GM12878 (cell line): ENCODE data around the gene DDX39B. TPM values are rescaled to one million over a fixed set of nuclear protein-coding genes. Genes with fewer than 3 reads are reported as not detected.

Source experiments
- ATAC-seq: fragments of 200-7000 bp; cut with Tn5 transposase; 3 replicates; pipeline ENCODE4 v1.9.1; 2020; ENCODE audit warnings: mild to moderate bottlenecking, moderate library complexity
- BruUV-seq: library from RNA; stranded (reverse); fragments of 400-500 nt; replicated peaks from 2 replicates; lab custom pipeline; 2021; lab: Mats Ljungman, UMichigan
- CTCF ChIA-PET: fragments of 300-600 bp; sonication (Branson Sonifier 250); formaldehyde crosslinking; extraction: SDS; loops from one replicate; lab custom pipeline; 2021; ENCODE audit warnings: inconsistent platforms; lab: Yijun Ruan, JAX
- POLR2A ChIA-PET: fragments of 350-600 bp; formaldehyde crosslinking; extraction: SDS; loops from one replicate; lab custom pipeline; 2021; ENCODE audit warnings: inconsistent platforms; lab: Charles Lee
- RAD21 ChIA-PET: fragments of 300-600 bp; sonication (Branson Sonifier 250); formaldehyde crosslinking; loops from one replicate; lab custom pipeline; 2023; ENCODE audit warnings: antibody characterized with exemption; ENCODE audit not compliant: unreplicated experiment; lab: Charles Lee
- SMC1A ChIA-PET: fragments of 300-600 bp; sonication (Branson Sonifier 250); formaldehyde crosslinking; loops from one replicate; lab custom pipeline; 2023; ENCODE audit not compliant: unreplicated experiment, uncharacterized antibody; lab: Charles Lee
- DNase-seq: peaks from one replicate; pipeline ENCODE4 v3.0.0-alpha.2; 2011; ENCODE audit warnings: low read depth, low spot score
- FAIRE-seq: peaks from 3 replicates; lab custom pipeline; 2011; peaks lifted over from hg19 to GRCh38; lab: Jason Lieb, UNC
- H2AFZ ChIP-seq: 2 replicates; pipeline ENCODE4 v1.6.0; 2011; ENCODE audit warnings: low read depth, low read length, control low read depth; ENCODE audit not compliant: control insufficient read depth
- H3K27ac ChIP-seq: 2 replicates; pipeline ENCODE4 v1.5.1; 2011; ENCODE audit warnings: control low read depth; ENCODE audit not compliant: control insufficient read depth, insufficient read depth
- H3K27me3 ChIP-seq, 2 experiments: replicated peaks in 1 of 2; 2 replicates each; pipeline versions ENCODE4 v1.6.0 to v1.6.1; 2011; ENCODE audit warnings: low read length in 1 of 2; ENCODE audit not compliant: control insufficient read depth in 2 of 2, insufficient read depth in 2 of 2
- H3K36me3 ChIP-seq, 2 experiments: 2 replicates each; pipeline ENCODE4 v1.5.1; 2011; ENCODE audit warnings: low read length in 1 of 2; ENCODE audit not compliant: control insufficient read depth in 2 of 2, insufficient read depth in 2 of 2
- H3K4me1 ChIP-seq: 2 replicates; pipeline ENCODE4 v1.6.1; 2011; ENCODE audit warnings: mild to moderate bottlenecking, low read length, moderate library complexity, mixed read lengths; ENCODE audit not compliant: control insufficient read depth, insufficient read depth
- H3K4me2 ChIP-seq: 2 replicates; pipeline ENCODE4 v1.6.0; 2011; ENCODE audit warnings: control low read depth; ENCODE audit not compliant: control insufficient read depth, insufficient read depth
- H3K4me3 ChIP-seq: fragments of 200-600 bp; sonication (generic); 2 replicates; pipeline ENCODE4 v1.5.1; 2016
- H3K79me2 ChIP-seq: 2 replicates; pipeline ENCODE4 v1.6.0; 2011; ENCODE audit warnings: low read length; ENCODE audit not compliant: control insufficient read depth, insufficient read depth
- H3K9ac ChIP-seq: 2 replicates; pipeline ENCODE4 v1.8.0; 2011; ENCODE audit warnings: low read length, control low read depth, mixed read lengths; ENCODE audit not compliant: control insufficient read depth, insufficient read depth
- H3K9me3 ChIP-seq: replicated peaks from 3 replicates; pipeline ENCODE4 v1.5.1; 2011; ENCODE audit warnings: mild to moderate bottlenecking, low read length; ENCODE audit not compliant: control insufficient read depth, insufficient read depth
- H4K20me1 ChIP-seq: 2 replicates; pipeline ENCODE4 v1.6.0; 2011; ENCODE audit not compliant: control insufficient read depth, insufficient read depth
- DPF2 ChIP-seq: fragments of 450-650 bp; IDR thresholded peaks from 2 replicates; pipeline ENCODE4 v1.6.1; 2017; ENCODE audit warnings: mild to moderate bottlenecking
- FOXM1 ChIP-seq: IDR thresholded peaks from 2 replicates; pipeline ENCODE4 v1.6.1; 2012; ENCODE audit warnings: low read depth, mild to moderate bottlenecking, inconsistent platforms, low read length, moderate library complexity
- MTA2 ChIP-seq: fragments of 450-650 bp; IDR thresholded peaks from 2 replicates; pipeline ENCODE4 v1.6.1; 2016; ENCODE audit warnings: low read depth, mild to moderate bottlenecking, moderate library complexity
- NFYB ChIP-seq: IDR thresholded peaks from 2 replicates; pipeline ENCODE4 v1.6.1; 2011; ENCODE audit warnings: low read depth, mild to moderate bottlenecking, low read length, improper control_type of control experiment, moderate library complexity; ENCODE audit not compliant: insufficient read depth
- POLR2AphosphoS5 ChIP-seq: IDR thresholded peaks from 2 replicates; pipeline ENCODE4 v1.6.1; 2011; ENCODE audit warnings: mild to moderate bottlenecking, low read length, inconsistent platforms
- SIX5 ChIP-seq: IDR thresholded peaks from 2 replicates; pipeline ENCODE4 v1.6.1; 2011; ENCODE audit warnings: mild to moderate bottlenecking, low read depth, low read length, moderate library complexity; ENCODE audit not compliant: severe bottlenecking
- YBX1 ChIP-seq: fragments of 450-650 bp; IDR thresholded peaks from 2 replicates; pipeline ENCODE4 v1.6.1; 2016; ENCODE audit warnings: antibody characterized with exemption
- YY1 ChIP-seq: IDR thresholded peaks from 2 replicates; pipeline ENCODE4 v1.6.1; 2011; ENCODE audit warnings: low read depth, mild to moderate bottlenecking, low read length
- WGBS: methylation state at CpG from one replicate; pipeline ENCODE4 v1.1.6; 2016; ENCODE audit warnings: low lambda C conversion rate; ENCODE audit not compliant: insufficient replicate concordance, insufficient coverage; ENCODE audit errors: missing lambda C conversion rate; 5-methylcytosine and 5-hydroxymethylcytosine counted together
- in situ Hi-C: fragments of 300-500 bp; cut with MboI; formaldehyde crosslinking; loops from 9 replicates; pipeline ENCODE4 v1.14.3; 2018; ENCODE audit warnings: mixed read lengths
- intact Hi-C: fragments of 100-400 bp; cut with micrococcal nuclease; formaldehyde crosslinking; loops from one replicate; pipeline ENCODE4 v1.14.2; 2022; ENCODE audit not compliant: unreplicated experiment
- polyA plus RNA-seq, 11 experiments: library from polyadenylated mRNA; depleted of rRNA in 4 of 11; unstranded in 6 of 11; stranded (reverse) in 5 of 11; fragments of >200 nt; fragmentation: Nextera tagmentation in 4 of 11; fragmentation: Illumina TruSeq in 1 of 11; extraction: Ambion mirVana in 4 of 11; extraction: Trizol in 1 of 11; gene quantifications; 1 replicate in 1 of 11; 2 replicates in 10 of 11; pipeline versions ENCODE4 v1.2.1 to v1.2.3, GENCODE V29; 2011 to 2016; ENCODE audit warnings: inconsistent platforms in 2 of 11, missing spikeins in 2 of 11, low read depth in 1 of 11
- total RNA-seq, 4 experiments: library from RNA; depleted of rRNA in 3 of 4; stranded (reverse); fragments of >200 nt in 3 of 4; fragmentation: Illumina TruSeq in 1 of 4; extraction: Trizol in 1 of 4; gene quantifications; 2 replicates each; pipeline versions ENCODE4 v1.2.1 to v1.2.3, GENCODE V29; 2013 to 2021
- TF ChIP-seq, protein P1 (sequence below): fragments of 450-650 bp; IDR thresholded peaks from 2 replicates; pipeline ENCODE4 v1.6.1; 2017; ENCODE audit warnings: mild to moderate bottlenecking
- TF ChIP-seq, protein P2 (sequence below): fragments of 450-650 bp; IDR thresholded peaks from 2 replicates; pipeline ENCODE4 v1.6.1; 2016; ENCODE audit warnings: mild to moderate bottlenecking

Gene DDX39B
- total and polyA plus RNA-seq, 10 of the 15 experiments (the other 5 are each of a cell fraction or from before 2014, with no cell fraction given): 271 to 661 (median 330) TPM

DNA sequence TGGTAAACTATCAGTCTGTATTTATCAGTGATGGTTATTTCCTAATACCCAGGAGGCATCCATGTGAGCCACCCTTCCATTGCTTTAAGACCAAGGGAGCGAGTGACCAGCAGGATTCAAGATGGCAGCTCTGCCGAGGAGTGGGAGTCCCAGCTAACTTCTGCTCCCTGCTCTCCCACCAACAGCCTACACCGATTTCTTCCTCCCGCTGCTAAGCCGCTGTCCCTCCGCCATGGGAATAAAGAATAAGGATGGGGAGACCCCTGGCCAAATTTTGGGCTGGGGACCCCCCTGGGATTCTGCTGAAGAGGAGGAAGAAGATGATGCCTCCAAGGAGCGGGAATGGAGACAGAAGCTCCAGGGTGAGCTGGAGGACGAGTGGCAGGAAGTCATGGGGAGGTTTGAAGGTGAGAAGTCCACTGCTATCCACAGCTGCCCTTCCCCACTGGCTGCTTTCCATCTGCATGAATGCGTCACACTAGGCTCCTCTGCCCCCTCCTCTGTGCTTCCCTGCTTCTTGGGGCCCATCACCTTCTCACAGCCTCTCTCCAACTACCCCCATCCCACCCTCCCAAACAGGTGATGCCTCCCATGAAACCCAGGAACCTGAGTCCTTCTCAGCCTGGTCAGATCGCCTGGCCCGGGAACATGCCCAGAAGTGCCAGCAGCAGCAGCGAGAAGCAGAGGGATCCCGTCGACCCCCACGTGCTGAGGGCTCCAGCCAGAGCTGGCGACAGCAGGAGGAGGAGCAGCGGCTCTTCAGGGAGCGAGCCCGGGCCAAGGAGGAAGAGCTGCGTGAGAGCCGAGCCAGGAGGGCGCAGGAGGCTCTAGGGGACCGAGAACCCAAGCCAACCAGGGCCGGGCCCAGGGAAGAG, 15.9 kb upstream of the DDX39B start:
- peaks cover 18% of the 10 kb centered on the region for H3K79me2 ChIP-seq

More for the DNA sequence above, 15.9 kb upstream of the DDX39B start:
- H3K27ac ChIP-seq: peak overlapping the region; percentile 99
- peaks cover 64% of the 10 kb centered on the region for H3K4me1 ChIP-seq
- H2AFZ ChIP-seq: no peak overlapping the region
- H3K27me3 ChIP-seq: no peaks in the 10 kb centered on the region
- in situ Hi-C loops (loop anchor here (25.0 kb wide), 2 partner anchors 1055 to 1405 kb away; partner anchors contain the start of genes BRD2 and HLA-DMA), intact Hi-C loops (loop anchor here (2.0 kb wide), 1 partner anchor 23 kb away; no protein-coding TSS in a partner anchor)
- TF ChIP-seq, protein P1, sequence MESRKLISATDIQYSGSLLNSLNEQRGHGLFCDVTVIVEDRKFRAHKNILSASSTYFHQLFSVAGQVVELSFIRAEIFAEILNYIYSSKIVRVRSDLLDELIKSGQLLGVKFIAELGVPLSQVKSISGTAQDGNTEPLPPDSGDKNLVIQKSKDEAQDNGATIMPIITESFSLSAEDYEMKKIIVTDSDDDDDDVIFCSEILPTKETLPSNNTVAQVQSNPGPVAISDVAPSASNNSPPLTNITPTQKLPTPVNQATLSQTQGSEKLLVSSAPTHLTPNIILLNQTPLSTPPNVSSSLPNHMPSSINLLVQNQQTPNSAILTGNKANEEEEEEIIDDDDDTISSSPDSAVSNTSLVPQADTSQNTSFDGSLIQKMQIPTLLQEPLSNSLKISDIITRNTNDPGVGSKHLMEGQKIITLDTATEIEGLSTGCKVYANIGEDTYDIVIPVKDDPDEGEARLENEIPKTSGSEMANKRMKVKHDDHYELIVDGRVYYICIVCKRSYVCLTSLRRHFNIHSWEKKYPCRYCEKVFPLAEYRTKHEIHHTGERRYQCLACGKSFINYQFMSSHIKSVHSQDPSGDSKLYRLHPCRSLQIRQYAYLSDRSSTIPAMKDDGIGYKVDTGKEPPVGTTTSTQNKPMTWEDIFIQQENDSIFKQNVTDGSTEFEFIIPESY: peak; percentile 63; the same call in 1 of the 2 replicates
- no peak for TF ChIP-seq NFYB
- TF ChIP-seq YY1: 0 out of 2 replicates have a peak, but pooled peaks have one; percentile 17
- TF ChIP-seq DPF2: no peak
- no peak for TF ChIP-seq FOXM1
- TF ChIP-seq SIX5: no peak
- TF ChIP-seq, protein P2, sequence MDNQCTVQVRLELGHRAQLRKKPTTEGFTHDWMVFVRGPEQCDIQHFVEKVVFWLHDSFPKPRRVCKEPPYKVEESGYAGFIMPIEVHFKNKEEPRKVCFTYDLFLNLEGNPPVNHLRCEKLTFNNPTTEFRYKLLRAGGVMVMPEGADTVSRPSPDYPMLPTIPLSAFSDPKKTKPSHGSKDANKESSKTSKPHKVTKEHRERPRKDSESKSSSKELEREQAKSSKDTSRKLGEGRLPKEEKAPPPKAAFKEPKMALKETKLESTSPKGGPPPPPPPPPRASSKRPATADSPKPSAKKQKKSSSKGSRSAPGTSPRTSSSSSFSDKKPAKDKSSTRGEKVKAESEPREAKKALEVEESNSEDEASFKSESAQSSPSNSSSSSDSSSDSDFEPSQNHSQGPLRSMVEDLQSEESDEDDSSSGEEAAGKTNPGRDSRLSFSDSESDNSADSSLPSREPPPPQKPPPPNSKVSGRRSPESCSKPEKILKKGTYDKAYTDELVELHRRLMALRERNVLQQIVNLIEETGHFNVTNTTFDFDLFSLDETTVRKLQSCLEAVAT: peak; percentile 78; the same call in 1 of the 2 replicates
- no peak for TF ChIP-seq POLR2AphosphoS5
- no peak for TF ChIP-seq YBX1
- no peak for TF ChIP-seq MTA2
- SMC1A ChIA-PET: interaction anchor here (1.6 to 34.7 kb wide), 2 partner anchors 8 to 26 kb away, joined by 5 to 1989 read pairs; partner anchors contain the start of genes LST1, LTA, LTB and NCR3
- FAIRE-seq (no peak), ATAC-seq (no peak), DNase-seq (no peak)
- H3K4me3 ChIP-seq: peak overlapping the region; percentile 55; the same call in 1 of the 2 replicates
- 58% methylated on average over 23 of the region's 24 CpGs for WGBS
- no TSS peak for BruUV-seq
- no peaks in the 10 kb centered on the region for H4K20me1 ChIP-seq
- POLR2A ChIA-PET: interaction anchor here (0.6 to 9.1 kb wide), 7 partner anchors 9 to 96 kb away, joined by 4 to 255 read pairs (median 15); partner anchors contain the start of genes LST1, LTB, NCR3 and TNF
- peaks cover 0 to 4% of the 10 kb centered on the region in 2 experiments; a peak in 2 of 4 replicates for H3K36me3 ChIP-seq
- peak overlapping the region; percentile 94 for H3K4me2 ChIP-seq
- RAD21 ChIA-PET: interaction anchor here (0.6 to 15.9 kb wide), 6 partner anchors 9 to 262 kb away, joined by 3 to 620 read pairs (median 51); partner anchors contain the start of genes ATP6V1G2, LST1, LTA and LTB
- peak overlapping the region; percentile 84 for H3K9ac ChIP-seq
- H3K9me3 ChIP-seq: no peaks in the 10 kb centered on the region
- CTCF ChIA-PET: interaction anchor here (0.5 to 34.8 kb wide), 8 partner anchors 10 to 1287 kb away, joined by 3 to 2098 read pairs (median 4); partner anchors contain the start of genes LST1, LTA, LTB and MDC1
